Thyroid gland (tissue), 4 donors: ENCODE results near the gene NCS1.

Experiments
- CTCF ChIP-seq, 6 experiments: fragments of 200-600 bp in 3 of 6; fragments of 450-650 bp in 3 of 6; sonication (generic) in 3 of 6; IDR thresholded peaks; one replicate each; pipeline ENCODE4 v1.5.1; 2016 to 2019; ENCODE audit warnings: antibody characterized with exemption in 6 of 6, mild to moderate bottlenecking in 2 of 6, inconsistent platforms in 1 of 6, moderate library complexity in 1 of 6
- POLR2A ChIP-seq, 2 donors: fragments of 450-650 bp; IDR thresholded peaks; one replicate each; pipeline ENCODE4 v1.6.1; 2017; ENCODE audit warnings: antibody characterized with exemption in 2 of 2, mild to moderate bottlenecking in 2 of 2, moderate library complexity in 1 of 2

GRCh38 chr9:130158001-130158400, 14.2 kb upstream of the NCS1 start:
- TF ChIP-seq CTCF (IDR thresholded peaks at IDR 0.05): no peak
- TF ChIP-seq POLR2A (IDR thresholded peaks at IDR 0.05): no peak
